ENCODE measurements around the gene GLO1. TPM values are rescaled to one million over a fixed set of nuclear protein-coding genes. Genes with fewer than 3 reads are reported as not detected.

The GLO1 gene
- polyA plus RNA-seq, 3 donors, result 11.4 to 68.6 (median 62.6) TPM

DNA sequence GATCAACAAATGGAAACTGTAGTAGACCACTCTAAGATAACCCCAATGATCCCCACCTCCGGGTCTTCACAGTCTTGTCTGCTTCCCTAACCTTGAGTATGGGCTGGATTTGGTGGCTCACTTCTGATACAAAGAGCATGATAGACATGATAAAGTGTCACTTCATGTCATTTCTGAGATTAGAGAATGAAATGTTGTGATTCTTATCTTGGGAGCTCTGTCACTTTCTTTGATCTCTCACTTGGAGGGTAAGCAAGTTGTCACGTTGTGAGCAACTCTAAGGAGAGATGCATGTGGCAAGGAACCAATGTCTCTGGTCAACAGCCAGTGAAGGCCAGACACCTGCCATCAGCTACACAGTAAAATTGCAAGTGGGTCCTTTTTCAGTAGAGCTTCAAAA is 3.0 kb upstream of the GLO1 start:
- no peak overlapping the region for H3K4me3 Mint-ChIP-seq

DNA sequence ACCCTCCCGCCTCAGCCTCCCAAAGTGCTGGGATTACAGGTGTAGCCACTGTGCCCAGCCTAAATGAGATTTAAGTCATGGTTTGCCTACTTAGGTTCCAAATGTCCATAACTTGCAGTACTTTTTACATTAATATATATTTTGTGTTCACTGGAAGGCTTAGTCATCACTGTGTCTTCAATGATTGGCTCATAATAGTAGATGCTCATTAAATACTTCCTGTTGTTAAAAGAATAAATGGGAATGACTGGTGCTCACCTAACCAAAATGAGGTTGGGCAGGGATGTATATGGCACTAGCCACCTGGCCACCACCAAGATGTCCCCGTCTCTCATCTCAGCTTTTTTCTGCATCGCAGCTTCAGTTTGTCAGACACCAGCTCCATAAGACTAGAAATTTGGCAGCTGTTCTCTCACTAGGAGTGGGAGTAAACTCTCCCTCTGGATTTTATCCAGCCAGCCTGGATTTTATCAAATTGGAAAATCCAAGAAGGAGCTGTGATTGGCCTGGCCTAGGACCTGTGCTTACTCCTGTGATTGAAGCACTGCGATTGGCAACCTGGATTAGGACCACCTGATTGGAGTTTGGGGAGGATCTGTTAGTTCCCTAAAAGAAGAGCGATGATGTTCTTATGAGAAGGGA is 1.1 kb upstream of the GLO1 start:
- no peak overlapping the region for H3K4me2 ChIP-seq (replicated peaks; ENCODE audit: extremely low read depth, low read length, poor library complexity, severe bottlenecking)

More for the DNA sequence above, 3.0 kb upstream of the GLO1 start:
- H3K4me1 Mint-ChIP-seq, result peaks cover 15% of the 10 kb centered on the region
- H3K27ac ChIP-seq (ENCODE audit: low read depth in 1 of 2, low read length in 2 of 2), result no peak overlapping the region
- DNase-seq, result no peak
- peaks cover 0 to 9% of the 10 kb centered on the region in 2 donors for H3K9me3 ChIP-seq (replicated peaks in 1 of 2; ENCODE audit: control insufficient read depth in 1 of 2, insufficient read depth in 1 of 2, low read length in 2 of 2)
- peaks cover under 1 to 5% (median 2%) of the 10 kb centered on the region in 7 donors for H3K9me3 Mint-ChIP-seq
- H3K36me3 ChIP-seq (replicated peaks in 1 of 2; ENCODE audit: control insufficient read depth in 1 of 2, insufficient read depth in 2 of 2, low read length in 2 of 2), result no peaks in the 10 kb centered on the region
- TF ChIP-seq, protein P1, sequence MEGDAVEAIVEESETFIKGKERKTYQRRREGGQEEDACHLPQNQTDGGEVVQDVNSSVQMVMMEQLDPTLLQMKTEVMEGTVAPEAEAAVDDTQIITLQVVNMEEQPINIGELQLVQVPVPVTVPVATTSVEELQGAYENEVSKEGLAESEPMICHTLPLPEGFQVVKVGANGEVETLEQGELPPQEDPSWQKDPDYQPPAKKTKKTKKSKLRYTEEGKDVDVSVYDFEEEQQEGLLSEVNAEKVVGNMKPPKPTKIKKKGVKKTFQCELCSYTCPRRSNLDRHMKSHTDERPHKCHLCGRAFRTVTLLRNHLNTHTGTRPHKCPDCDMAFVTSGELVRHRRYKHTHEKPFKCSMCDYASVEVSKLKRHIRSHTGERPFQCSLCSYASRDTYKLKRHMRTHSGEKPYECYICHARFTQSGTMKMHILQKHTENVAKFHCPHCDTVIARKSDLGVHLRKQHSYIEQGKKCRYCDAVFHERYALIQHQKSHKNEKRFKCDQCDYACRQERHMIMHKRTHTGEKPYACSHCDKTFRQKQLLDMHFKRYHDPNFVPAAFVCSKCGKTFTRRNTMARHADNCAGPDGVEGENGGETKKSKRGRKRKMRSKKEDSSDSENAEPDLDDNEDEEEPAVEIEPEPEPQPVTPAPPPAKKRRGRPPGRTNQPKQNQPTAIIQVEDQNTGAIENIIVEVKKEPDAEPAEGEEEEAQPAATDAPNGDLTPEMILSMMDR (IDR thresholded peaks at IDR 0.05), result no peak
- no peak overlapping the region for H3K4me2 ChIP-seq (replicated peaks; ENCODE audit: extremely low read depth, low read length, poor library complexity, severe bottlenecking)
- no peak overlapping the region for H3K4me3 ChIP-seq (replicated peaks in 1 of 3; ENCODE audit: low read depth in 2 of 3, low read length in 3 of 3)
- peaks cover 5% of the 10 kb centered on the region for H3K79me2 ChIP-seq (ENCODE audit: insufficient read depth, low read length)
- H3K27me3 ChIP-seq (ENCODE audit: control insufficient read depth in 2 of 2, insufficient read depth in 2 of 2, low read length in 2 of 2), result no peaks in the 10 kb centered on the region
- no peak overlapping the region for H3K9ac ChIP-seq (ENCODE audit: insufficient read depth, low read length, poor library complexity, severe bottlenecking)
- H3K36me3 Mint-ChIP-seq, result no peaks in the 10 kb centered on the region
- H3K4me1 ChIP-seq (ENCODE audit: control insufficient read depth in 1 of 2, insufficient read depth in 2 of 2, low read length in 2 of 2), result peaks cover 8 to 11% of the 10 kb centered on the region in 2 donors
- WGBS (ENCODE audit: insufficient coverage), result 86% methylated on average over 1 of the region's 2 CpGs
- no peaks in the 10 kb centered on the region for H4K20me1 ChIP-seq (ENCODE audit: insufficient read depth, low read length)
- intact Hi-C loops (cut with micrococcal nuclease), result no loop called here
- H2AFZ ChIP-seq (ENCODE audit: insufficient read depth, low read depth, low read length, poor library complexity, severe bottlenecking), result peak overlapping the region; percentile 30
- H3K27ac Mint-ChIP-seq, result no peak overlapping the region
- peaks cover 3 to 19% (median 9%) of the 10 kb centered on the region in 3 donors for H3K27me3 Mint-ChIP-seq (ENCODE audit: low read depth in 3 of 3)

More for the DNA sequence above, 1.1 kb upstream of the GLO1 start:
- H3K4me1 Mint-ChIP-seq, result peaks cover 12% of the 10 kb centered on the region
- peaks cover 8 to 11% of the 10 kb centered on the region in 2 donors for H3K9me3 ChIP-seq (replicated peaks in 1 of 2; ENCODE audit: control insufficient read depth in 1 of 2, insufficient read depth in 1 of 2, low read length in 2 of 2)
- intact Hi-C loops (cut with micrococcal nuclease), result loop anchor here (5.0 kb wide), 1 partner anchor 62 kb away; no protein-coding TSS in a partner anchor
- TF ChIP-seq, protein P1 (IDR thresholded peaks at IDR 0.05), result no peak
- no peak overlapping the region for H3K27ac Mint-ChIP-seq
- DNase-seq, result no peak
- no peak overlapping the region for H3K27ac ChIP-seq (ENCODE audit: low read depth in 1 of 2, low read length in 2 of 2)
- H3K27me3 Mint-ChIP-seq (ENCODE audit: low read depth in 3 of 3), result peaks cover 2 to 15% (median 6%) of the 10 kb centered on the region in 3 donors
- H3K4me3 ChIP-seq (replicated peaks in 1 of 3; ENCODE audit: low read depth in 2 of 3, low read length in 3 of 3), result no peak overlapping the region
- no peak overlapping the region for H3K4me3 Mint-ChIP-seq
- peaks cover 9% of the 10 kb centered on the region for H3K79me2 ChIP-seq (ENCODE audit: insufficient read depth, low read length)
- no peaks in the 10 kb centered on the region for H4K20me1 ChIP-seq (ENCODE audit: insufficient read depth, low read length)
- no peak overlapping the region for H2AFZ ChIP-seq (ENCODE audit: insufficient read depth, low read depth, low read length, poor library complexity, severe bottlenecking)
- peaks cover 9 to 20% (median 13%) of the 10 kb centered on the region in 7 donors for H3K9me3 Mint-ChIP-seq
- no peaks in the 10 kb centered on the region for H3K27me3 ChIP-seq (ENCODE audit: control insufficient read depth in 2 of 2, insufficient read depth in 2 of 2, low read length in 2 of 2)
- H3K36me3 ChIP-seq (replicated peaks in 1 of 2; ENCODE audit: control insufficient read depth in 1 of 2, insufficient read depth in 2 of 2, low read length in 2 of 2), result no peaks in the 10 kb centered on the region
- no peak overlapping the region for H3K9ac ChIP-seq (ENCODE audit: insufficient read depth, low read length, poor library complexity, severe bottlenecking)
- H3K4me1 ChIP-seq (ENCODE audit: control insufficient read depth in 1 of 2, insufficient read depth in 2 of 2, low read length in 2 of 2), result peaks cover 8 to 11% of the 10 kb centered on the region in 2 donors
- H3K36me3 Mint-ChIP-seq, result peaks cover 9 to 10% of the 10 kb centered on the region in 2 donors
- 98% methylated on average over 3 of the region's 5 CpGs for WGBS (ENCODE audit: insufficient coverage)

Data from CD14-positive monocyte (primary cell).